Sciatic nerve (tissue), 2 donors: ENCODE data around the gene GRB10. TPM values are rescaled to one million over a fixed set of nuclear protein-coding genes. Genes with fewer than 3 reads are reported as not detected.
"Not testable (repeated sequence)": the region's sequence is repeated elsewhere in the genome, so short reads cannot be mapped to it uniquely, and the experiment has no call there.

Experiments used
- ATAC-seq: fragments of 200-7000 bp; cut with Tn5 transposase; one replicate; pipeline ENCODE4 v1.9.1; 2020; ENCODE audit warnings: mild to moderate bottlenecking, moderate library complexity
- DNase-seq: peaks from one replicate; pipeline ENCODE4 v3.0.0-alpha.2; 2020; ENCODE audit warnings: low spot score
- intact Hi-C: fragments of 100-400 bp; cut with DNase I; formaldehyde crosslinking; loops from one replicate; pipeline ENCODE4 v1.14.2; 2022
- total RNA-seq: library from RNA; stranded (reverse); fragmentation: NEBNext Ultra II Directional; extraction: Animal tissue kit (Norgen Biotek cat#: 25700); gene quantifications from one replicate; pipeline ENCODE4 v1.2.1, GENCODE V29; 2021
- donor health status: DM: no; HTN: no; CAD: no.
- donor health status: DM: no; HTN: no; CAD: no.

The GRB10 gene
- total RNA-seq, 1 donor from 2014 or later, result 57.1 TPM

- intact Hi-C loops, result no loop called here
- ATAC-seq (no peak), DNase-seq (no peak)
Measured at GRCh38 chr7:50754241-50754640, 28.5 kb downstream of the GRB10 start.

GRCh38 chr7:50752422-50752821, 30.3 kb downstream of the GRB10 start:
- intact Hi-C loops, result no loop called here
- ATAC-seq (no peak), DNase-seq (no peak)

GRCh38 chr7:50751146-50751545, 31.6 kb downstream of the GRB10 start:
- intact Hi-C loops, result no loop called here
- ATAC-seq (no peak), DNase-seq (no peak)

- no peak for DNase-seq
- intact Hi-C loops, result loop anchor here (10.0 kb wide), 1 partner anchor 1405 kb away; no protein-coding TSS in a partner anchor
- no peak for ATAC-seq
Measured at GRCh38 chr7:50749896-50750295, 32.8 kb downstream of the GRB10 start.

GRCh38 chr7:50748472-50748871, 34.2 kb downstream of the GRB10 start:
- intact Hi-C loops, result loop anchor here (10.0 kb wide), 1 partner anchor 1406 kb away; no protein-coding TSS in a partner anchor
- ATAC-seq (no peak), DNase-seq (no peak)

GRCh38 chr7:50745835-50746234, 36.9 kb downstream of the GRB10 start:
- no peak for ATAC-seq
- intact Hi-C loops, result loop anchor here (10.0 kb wide), 1 partner anchor 1409 kb away; no protein-coding TSS in a partner anchor
- DNase-seq, result no peak

- intact Hi-C loops, result loop anchor here (10.0 kb wide), 1 partner anchor 1409 kb away; no protein-coding TSS in a partner anchor
- ATAC-seq (no peak), DNase-seq (no peak)
Measured at GRCh38 chr7:50745336-50745735, 37.4 kb downstream of the GRB10 start.

- ATAC-seq (no peak), DNase-seq (no peak)
- intact Hi-C loops, result loop anchor here (10.0 kb wide), 1 partner anchor 1411 kb away; no protein-coding TSS in a partner anchor
Measured at GRCh38 chr7:50743893-50744292, 38.8 kb downstream of the GRB10 start.

GRCh38 chr7:50743016-50743415, 39.7 kb downstream of the GRB10 start:
- no peak for ATAC-seq

GRCh38 chr7:50742401-50742800, 40.3 kb downstream of the GRB10 start:
- ATAC-seq (no peak), DNase-seq (no peak)
- intact Hi-C loops, result loop anchor here (10.0 kb wide), 1 partner anchor 1412 kb away; no protein-coding TSS in a partner anchor

More at GRCh38 chr7:50743016-50743415, 39.7 kb downstream of the GRB10 start:
- intact Hi-C loops, result loop anchor here (10.0 kb wide), 1 partner anchor 1412 kb away; no protein-coding TSS in a partner anchor
- no peak for DNase-seq

GRCh38 chr7:50739744-50740435, 42.8 kb downstream of the GRB10 start:
- intact Hi-C loops, result loop anchor here (10.0 kb wide), 1 partner anchor 1415 kb away; no protein-coding TSS in a partner anchor
- ATAC-seq, result no peak
- no peak for DNase-seq

- intact Hi-C loops, result no loop called here
- ATAC-seq (no peak), DNase-seq (no peak)
Measured at GRCh38 chr7:50738932-50739331, 43.8 kb downstream of the GRB10 start.

GRCh38 chr7:50735836-50736235, 46.9 kb downstream of the GRB10 start:
- intact Hi-C loops, ATAC-seq, DNase-seq: not testable (repeated sequence)

- intact Hi-C loops, result no loop called here
- no peak for DNase-seq
- ATAC-seq, result no peak
Measured at GRCh38 chr7:50735333-50735732, 47.4 kb downstream of the GRB10 start.

GRCh38 chr7:50734246-50734645, 48.5 kb downstream of the GRB10 start:
- intact Hi-C loops, result no loop called here
- DNase-seq (no peak), ATAC-seq (no peak)

- ATAC-seq (no peak), DNase-seq (no peak)
- intact Hi-C loops, result no loop called here
Measured at GRCh38 chr7:50733552-50733951, 49.1 kb downstream of the GRB10 start.

- no peak for ATAC-seq
- intact Hi-C loops, result no loop called here
- DNase-seq, result no peak
Measured at GRCh38 chr7:50731703-50732582, 50.8 kb downstream of the GRB10 start.

- intact Hi-C loops, result no loop called here
- DNase-seq, result no peak
- peak; percentile 48 for ATAC-seq
Measured at GRCh38 chr7:50730446-50731400, 52.0 kb downstream of the GRB10 start.

GRCh38 chr7:50729962-50730361, 52.7 kb downstream of the GRB10 start:
- intact Hi-C loops, result no loop called here
- no peak for DNase-seq
- ATAC-seq, result no peak
